NCI-H2107 treated with DMSO at 0.1 percent for 48 hours (cell line): ENCODE results near the gene SLC35F6.

Experiments used
- DNase-seq: peaks from one replicate; lab custom pipeline; 2025; ENCODE audit not compliant: unreplicated experiment; lab: John Stamatoyannopoulos, UW

SLC35F6 gene

DNA sequence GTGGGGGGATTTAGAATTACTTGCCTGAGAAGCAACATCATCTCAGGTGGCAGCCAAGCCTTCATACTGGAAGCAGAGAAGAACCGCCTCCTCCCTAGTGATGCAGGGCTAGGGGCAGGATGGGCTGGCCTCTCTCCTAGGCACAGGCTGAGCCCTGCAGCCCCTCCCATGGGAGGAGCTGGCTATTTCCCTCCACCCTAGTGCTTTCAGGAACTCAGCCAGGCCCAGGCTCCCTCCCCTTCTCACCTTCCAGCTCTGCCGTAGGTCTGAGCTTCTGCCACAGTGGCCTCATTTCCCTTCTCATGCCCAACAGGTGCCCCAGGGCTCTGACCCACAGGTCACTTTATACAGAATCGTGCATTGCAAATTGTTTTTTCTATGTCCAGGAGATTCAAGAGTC is 52.8 kb downstream of the SLC35F6 start:
- no peak for DNase-seq

DNA sequence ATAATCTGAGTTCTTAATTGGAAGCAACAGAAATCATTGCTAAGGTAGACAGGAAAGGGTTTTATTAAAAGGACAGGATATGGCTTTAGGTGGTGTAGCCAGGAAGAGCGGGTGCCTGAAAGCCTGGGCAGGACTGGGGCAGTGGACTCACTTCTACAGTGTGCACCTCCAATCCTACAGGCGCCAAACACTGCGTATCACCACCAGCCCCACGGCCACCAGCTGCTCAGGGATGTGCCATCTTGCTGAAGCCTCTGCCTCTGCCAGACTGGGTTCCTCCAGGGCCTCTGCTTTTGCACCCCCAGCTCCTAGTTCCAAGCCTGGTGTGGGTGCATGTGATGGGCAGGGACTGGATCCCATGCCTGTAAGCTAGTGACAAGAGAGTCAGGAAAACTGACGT is 54.2 kb downstream of the SLC35F6 start:
- no peak for DNase-seq

DNA sequence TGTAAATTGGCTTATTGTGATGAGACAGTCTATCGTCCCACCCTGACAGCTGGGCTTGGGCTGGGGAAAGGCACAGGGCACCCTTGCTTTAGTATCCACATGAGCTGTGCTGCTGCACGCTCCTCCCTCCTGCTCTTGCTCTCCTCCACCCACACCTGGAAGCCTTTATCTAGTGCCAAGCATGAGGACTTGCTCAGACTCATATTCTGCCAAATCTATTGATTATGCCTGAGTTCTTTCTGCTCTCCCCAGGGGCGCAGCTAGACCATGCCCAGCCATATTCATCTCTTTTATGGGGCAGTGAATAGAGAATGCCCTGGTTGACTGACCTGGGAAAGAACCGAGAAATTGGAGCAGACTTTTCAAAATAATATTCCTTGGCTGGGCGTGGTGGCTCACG is 54.9 kb downstream of the SLC35F6 start:
- DNase-seq: no peak

DNA sequence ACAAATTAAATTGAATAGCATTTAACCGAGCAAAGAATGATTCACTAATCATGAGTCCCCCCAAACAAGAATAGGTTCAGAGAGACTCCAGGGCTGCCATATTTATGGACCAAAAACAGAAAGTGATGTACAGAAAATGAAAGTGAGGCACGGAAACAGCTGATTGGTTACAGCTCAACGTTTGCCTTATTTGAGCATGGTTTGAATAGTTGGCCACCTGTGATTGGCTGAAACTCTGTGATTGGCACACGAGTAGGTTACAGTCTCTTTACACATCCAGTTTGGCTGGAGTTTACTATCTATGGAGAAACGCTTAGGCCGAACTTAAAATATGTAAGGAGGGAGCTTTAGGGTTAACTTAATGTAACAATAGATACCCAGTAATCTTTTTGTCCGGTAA is 56.8 kb downstream of the SLC35F6 start:
- no peak for DNase-seq

DNA sequence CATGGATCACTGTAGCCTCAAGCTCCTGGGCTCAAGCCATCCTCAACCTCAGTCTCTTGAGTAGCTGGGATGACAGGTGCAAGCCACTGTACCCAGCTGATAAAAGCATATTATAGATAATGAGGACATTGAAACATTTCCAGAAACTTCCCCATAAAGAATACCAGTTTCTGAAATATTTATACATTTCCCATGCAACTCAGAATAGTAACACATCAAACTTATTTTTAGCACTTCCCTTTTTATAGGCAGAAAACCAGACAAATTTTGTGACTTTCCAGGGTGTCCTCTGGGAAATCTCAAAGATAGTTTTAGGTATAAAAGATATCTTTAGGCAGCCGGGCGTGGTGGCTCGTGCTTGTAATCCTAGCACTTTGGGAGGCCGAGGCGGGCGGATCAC is 58.8 kb downstream of the SLC35F6 start:
- no peak for DNase-seq
